Measurements from ENCODE around the gene FBXL16.

Gene FBXL16

DNA sequence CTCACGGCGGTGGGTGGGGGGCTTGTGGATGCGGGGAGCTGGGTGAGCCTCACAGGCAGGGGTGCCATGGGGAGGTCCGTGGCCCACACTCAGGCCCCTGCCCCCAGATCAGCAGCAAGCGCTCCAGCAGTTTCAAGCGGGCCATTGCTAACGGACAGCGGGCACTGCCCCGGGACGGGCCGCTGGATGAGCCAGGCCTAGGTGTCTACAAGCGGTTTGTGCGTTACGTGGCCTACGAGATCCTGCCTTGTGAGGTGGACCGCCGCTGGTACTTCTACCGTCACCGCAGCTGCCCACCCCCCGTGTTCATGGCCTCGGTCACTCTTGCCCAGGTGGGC, 29.1 kb downstream of the FBXL16 start:
- DNase-seq, result no peak

DNA sequence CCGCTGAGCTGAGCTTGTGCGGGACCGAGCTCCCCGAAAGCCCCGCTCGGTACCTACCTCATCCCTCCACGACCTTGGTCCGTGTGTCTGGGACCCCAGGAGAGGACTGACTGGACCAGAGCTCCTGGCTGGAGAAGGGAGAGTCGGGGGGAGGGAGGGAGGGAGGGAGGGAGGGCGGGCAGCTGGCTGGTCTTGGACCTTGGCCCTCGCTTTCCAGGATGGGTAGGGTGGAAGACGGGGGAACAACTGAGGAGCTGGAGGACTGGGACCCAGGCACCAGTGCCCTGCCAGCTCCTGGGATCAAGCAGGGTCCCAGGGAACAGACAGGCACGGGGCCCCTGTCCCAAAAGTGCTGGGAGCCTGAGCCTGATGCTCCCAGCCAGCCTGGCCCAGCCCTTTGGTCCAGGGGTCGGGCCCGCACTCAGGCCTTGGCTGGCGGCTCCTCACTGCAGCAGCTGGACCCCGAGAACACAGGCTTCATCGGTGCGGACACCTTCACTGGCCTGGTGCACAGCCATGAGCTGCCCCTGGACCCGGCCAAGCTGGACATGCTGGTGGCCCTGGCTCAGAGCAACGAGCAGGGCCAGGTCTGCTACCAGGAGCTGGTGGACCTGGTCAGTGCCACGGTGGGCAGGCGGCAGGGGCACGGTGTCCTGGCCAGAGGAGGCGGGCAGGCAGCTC, 29.6 kb downstream of the FBXL16 start:
- DNase-seq, result no peak

DNA sequence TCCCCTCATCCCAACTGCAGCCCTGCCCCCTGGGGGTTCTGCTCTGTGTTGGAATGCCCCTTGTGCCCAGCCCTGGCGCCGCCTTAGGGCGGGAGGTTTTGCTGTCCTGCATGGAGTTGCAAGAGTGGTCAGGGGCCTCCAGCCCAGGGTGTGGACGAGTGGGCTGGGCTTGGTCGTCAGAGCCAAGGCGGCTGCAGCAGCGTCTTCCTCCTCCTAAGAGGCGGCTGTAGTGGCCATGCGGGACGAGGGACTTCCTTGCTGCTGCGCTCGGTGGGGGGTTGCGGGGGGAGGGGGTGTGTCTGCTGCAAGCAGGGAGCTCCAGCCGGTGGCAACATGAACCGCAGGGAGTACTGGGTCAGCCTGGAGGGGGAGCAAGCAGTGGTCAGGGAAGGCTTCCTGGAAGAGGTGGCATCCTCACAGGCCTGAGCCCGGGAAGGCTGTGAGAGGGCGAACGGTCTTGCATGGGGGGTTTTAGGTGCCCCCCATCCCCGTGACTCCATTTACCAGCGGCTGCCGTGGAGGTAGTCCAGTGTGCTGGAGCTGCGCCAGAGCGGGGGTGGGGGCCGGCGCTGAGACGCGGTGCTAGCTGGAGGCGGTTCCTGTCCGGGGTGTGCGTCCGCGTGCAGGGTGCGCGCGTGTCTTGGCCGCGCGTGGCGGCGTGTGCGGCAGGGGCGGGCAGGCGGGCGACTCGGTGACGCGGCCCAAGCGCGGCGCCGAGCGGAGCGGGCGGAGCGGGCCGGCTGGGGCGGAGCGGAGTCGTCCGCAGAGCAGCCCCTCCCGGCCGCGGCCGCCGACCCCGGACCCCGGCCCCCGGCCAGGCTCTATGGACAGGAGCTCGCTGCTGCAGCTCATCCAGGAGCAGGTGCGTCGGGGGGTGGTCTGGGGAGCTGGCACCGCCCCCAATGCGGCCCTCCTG, 30.4 kb downstream of the FBXL16 start, which contains the start of gene RHBDL1:
Gene RHBDL1, plus strand, starts transcription at position 704 of the 916 bp plus-strand sequence. Its CDS starts 120 bp downstream, at position 824.
- DNase-seq, result no peak

DNA sequence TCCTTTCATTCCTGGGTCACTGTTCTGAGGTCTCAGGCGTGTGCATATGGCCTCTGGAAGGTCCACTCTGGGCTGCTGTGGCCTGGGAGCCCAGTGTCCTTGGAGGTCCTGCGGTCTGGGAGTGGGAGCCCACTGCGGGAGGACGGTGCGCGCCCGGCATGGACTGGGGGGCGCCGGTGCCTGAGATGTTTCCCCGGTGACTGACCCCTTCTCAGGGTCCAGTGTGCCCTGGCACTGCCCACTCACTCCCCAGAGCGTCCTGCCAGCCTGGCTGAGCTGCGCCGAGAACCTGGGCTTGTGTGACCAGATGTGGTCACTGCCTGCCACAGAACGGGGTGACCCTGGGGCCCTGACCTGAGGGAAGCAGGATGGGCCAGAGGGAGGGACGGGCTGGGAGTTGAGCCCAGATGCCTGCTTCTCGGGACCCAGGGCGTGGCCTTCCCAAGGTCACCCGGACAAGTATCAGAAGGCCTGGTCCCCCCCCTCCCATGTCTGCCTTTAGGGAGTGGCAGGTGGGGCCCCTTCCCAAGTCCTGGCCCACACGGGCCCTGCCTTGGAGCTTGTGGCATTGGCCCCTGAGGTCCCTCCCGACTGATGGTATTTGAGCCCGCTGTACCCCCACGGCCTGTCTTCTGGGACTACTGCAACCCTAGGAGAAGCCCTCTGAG, 31.3 kb downstream of the FBXL16 start:
- no peak for DNase-seq

DNA sequence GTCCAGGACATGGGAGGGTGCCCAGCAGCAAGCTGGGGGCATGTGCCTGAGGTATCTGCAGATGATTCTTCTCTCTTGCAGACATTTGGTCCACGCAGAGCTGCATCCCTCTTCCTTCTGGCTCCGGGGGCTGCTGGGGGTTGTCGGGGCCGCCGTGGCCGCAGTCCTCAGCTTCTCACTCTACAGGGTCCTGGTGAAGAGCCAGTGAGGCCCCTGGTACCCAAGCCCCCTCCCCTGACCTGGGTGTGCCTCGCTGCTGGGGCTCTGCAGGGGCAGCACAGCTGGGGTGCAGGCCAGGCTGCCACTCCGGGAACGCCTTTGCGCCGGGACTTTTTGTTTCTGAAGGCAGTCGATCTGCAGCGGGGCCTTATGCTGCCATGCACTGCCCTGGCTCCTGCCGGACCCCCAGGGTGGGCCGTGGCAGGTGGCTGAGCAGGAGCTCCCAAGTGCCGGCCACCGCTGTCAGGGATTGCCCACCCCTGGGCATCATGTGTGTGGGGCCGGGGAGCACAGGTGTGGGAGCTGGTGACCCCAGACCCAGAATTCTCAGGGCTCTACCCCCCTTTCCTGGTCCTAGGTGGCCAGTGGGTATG, 32.1 kb downstream of the FBXL16 start:
- no peak for DNase-seq

DNA sequence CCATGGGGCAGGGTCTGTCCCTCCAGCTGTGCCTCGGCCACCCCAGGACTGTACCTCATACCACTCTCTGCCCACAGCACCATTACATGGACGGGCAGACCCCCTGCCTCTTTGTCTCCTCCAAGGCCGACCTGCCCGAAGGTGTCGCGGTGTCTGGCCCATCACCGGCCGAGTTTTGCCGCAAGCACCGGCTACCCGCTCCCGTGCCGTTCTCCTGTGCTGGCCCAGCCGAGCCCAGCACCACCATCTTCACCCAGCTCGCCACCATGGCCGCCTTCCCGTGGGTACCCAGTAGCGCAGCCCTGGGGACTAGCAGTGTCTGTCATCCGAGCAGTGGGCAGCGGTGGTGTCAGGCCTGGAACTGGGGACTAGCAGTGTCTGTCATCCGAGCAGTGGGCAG, 32.8 kb downstream of the FBXL16 start:
- no peak for DNase-seq

DNA sequence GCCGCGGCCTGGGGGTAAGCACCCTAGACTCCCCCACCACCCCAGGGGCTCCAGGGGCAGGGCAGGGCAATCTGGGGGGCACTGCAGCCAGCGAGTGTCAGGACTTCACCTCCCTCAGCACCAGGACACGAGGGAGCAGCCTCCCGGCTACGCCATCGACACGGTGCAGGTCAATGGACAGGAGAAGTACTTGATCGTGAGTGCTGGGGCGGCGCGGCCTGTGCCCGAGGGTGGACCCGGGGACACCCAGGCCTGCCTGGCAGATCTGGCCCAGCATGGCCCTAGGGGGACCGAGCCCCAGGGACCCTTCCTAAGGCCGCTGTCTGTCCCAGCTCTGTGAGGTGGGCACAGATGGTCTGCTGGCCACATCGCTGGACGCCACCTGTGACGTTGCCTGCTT, 33.2 kb downstream of the FBXL16 start:
- no peak for DNase-seq

DNA sequence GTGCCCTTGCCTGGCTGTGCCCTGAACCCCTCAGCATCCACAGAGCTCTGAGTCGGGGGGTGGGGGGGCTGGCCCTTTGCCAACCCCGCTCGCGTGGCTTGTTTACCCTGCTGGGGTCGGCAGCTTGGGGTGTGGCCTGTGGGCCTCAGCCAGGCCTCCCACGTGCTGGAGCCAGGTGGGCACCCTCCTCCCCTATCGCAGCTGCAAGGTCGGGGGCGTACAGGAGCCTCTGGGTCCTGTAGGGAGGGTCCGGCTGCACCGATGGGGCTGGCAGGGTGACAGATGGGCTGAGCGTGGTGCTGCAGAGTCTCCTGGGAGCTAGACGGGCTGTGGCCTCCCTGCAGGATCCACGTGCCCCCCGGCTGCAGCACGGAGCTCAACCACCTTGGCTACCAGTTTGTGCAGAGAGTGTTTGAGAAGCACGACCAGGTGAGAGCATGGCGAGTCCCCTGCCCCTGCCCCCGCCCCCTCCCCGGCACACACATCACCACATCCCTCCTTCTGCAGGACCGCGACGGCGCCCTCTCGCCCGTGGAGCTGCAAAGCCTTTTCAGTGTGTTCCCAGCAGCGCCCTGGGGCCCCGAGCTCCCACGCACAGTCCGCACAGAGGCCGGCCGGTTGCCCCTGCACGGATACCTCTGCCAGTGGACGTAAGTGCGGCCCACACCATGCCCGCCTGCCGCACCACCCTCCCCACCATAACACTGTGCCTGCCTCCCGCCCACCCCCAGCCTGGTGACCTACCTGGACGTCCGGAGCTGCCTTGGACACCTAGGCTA, 34.1 kb downstream of the FBXL16 start:
- DNase-seq, result no peak

DNA sequence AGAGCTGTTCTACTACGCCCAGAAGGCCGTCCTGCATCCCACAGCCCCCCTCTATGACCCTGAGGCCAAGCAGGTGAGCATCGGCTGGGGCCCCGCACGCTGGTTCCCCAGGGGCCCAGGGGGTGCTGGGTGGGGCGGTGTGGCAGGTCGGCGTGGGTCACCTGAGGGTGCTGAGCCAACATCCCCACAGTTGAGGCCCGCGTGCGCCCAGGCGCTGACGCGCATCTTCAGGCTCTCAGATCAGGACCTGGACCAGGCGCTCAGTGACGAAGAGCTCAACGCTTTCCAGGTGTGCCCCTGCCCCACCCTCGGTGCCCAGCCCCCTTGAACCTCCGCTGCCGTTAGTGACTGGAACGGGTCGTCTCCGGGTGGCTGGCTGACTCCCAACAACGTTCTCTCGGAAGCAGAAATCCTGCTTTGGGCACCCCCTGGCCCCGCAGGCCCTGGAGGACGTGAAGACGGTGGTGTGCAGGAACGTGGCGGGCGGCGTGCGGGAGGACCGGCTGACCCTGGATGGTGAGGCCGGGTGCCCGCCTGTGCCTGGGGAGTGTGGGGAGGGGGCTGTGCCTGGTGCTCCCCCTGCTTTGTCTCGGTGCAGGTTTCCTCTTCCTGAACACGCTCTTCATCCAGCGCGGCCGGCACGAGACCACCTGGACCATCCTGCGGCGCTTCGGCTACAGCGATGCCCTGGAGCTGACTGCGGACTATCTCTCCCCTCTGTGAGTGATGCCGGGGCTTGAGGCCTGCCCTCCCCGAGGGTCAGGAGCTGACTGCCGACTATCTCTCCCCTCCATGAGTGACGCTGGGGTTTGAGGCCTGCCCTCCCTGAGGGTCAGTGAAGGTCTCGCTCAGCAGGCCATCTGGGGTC, 34.9 kb downstream of the FBXL16 start:
- DNase-seq, result no peak

DNA sequence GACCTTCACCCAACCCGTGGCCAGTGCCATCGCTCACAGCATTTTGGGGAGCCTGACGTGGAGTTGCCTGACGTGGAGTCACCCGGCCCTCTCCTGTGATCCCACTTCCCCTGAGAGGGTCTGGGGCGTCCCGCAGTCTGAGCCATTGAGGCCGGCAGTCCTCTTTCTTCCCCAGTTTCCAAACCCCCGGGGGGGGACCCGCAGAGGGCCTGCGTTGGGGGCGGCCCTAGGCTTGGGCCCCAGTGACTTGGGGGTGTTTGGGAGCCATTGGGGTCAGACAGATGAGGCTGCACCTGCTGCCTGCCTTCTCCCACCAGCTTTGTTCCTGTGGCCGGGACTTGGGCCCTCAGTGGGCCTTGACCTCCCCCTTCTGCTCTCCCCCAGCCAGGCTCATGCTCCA, 35.9 kb downstream of the FBXL16 start:
- no peak for DNase-seq

DNA sequence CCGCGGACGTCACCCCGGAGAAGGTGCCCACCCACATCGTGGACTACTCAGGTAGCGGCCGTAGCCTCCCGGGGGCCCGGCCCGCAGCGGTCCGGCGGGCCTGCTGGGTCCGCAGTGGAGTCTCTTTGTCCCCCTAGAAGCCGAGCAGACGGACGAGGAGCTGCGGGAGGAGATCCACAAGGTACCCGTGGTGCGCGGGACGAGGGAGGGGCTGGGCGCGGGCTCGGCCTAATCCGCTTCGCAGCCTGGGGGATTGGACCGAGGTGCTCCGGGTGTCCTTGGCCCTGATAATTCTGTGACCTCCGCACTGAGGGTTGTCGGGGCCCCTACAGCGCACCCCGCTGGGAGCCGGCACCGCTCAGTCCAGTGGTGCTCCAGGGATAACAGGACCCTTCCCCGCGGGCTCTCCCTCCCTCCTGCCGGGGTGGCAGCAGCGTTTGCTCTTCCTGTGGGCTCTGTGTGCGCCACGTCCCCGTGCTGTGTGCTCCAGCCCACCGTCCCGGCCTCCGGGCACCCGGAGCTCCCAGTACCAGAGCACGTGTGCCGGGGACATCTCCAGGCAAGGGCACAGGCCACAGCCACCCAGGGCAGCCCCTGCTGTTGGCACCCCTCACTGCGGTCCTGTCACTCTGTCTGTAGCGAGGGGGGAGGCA, 37.0 kb downstream of the FBXL16 start:
- no peak for DNase-seq

DNA sequence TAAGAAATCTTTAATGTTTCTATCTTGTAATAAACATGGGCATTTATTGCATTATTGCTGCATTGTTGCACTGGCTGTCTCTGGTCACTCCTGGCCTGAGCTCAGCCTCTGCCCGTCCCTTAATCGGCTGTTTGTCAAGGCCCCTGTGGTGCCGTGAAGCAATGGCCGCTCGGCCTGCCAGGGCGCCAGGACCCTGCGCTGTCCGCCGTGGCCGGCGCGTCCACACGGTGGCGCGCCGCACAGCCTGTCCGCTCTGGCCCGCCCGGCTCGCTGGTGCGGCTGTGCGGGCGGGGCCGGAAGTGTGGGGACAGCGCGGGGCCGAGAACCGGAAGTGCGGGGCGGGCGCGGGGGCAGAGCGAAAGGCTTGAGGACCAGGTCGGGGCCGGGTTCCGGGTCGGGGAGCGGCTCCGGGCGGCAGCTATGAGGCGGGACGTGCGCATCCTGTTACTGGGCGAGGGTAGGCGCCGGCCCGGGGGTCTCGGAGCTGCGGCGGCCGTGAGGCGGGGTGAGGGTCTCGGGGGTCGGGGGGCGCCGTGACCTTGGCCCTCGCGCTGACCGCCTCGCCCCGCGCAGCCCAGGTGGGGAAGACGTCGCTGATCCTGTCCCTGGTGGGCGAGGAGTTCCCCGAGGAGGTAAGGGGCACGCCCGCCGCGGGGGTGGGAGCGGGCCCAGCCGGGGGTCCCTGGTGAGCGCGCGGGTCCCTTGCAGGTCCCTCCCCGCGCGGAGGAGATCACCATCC, 37.7 kb downstream of the FBXL16 start, which contains the start of gene RHOT2:
Gene RHOT2, plus strand, starts transcription at position 353 of the 739 bp plus-strand sequence. Its CDS starts 68 bp downstream, at position 421.
- peak; percentile 92 for DNase-seq

DNA sequence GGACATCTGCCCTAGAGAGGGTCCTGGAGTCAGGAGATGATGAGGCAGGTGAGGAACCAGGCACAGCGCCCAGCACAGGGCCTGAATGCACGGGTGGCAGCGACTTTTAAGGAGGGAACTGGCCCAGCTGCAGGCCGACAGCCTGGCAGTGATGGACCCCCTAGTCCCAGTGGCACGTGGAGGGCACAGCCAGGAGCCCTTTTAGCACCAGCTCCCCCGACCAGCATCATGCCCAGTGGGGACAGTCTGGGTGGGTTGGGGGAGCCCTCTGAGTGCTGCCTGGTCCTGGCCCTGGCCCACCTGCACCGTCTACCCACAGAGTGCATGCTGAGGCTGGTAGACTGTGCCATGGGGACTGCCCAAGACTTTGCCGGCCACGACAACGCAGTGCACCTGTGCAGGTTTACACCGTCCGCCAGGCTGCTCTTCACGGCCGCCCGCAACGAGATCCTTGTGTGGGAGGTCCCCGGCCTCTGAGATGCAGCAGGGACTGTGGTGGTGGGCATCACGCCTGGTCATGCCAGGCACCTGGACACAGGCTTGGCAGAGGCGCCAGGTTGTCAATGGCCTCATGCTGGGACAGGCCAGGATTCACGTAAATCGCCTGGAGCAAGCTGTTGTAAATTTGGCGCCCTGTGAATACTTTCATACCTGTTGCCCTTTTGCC, 38.4 kb downstream of the FBXL16 start:
- DNase-seq, result no peak

DNA sequence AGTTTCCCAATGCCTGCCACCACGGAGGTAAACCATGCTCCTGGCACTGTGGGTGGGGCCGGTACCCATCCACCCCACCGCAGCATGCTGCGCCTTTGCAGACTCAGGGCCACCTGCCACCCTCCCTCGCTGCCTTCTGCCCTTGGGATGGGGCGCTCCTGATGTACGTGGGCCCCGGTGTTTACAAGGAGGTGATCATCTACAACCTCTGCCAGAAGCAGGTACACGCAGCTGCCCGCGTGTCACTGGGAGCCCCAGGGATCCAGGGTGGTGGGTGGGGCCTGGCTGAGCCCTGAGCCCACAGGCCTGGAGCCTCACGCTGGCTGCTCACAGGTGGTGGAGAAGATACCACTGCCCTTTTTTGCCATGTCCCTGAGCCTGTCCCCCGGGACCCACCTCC, 39.0 kb downstream of the FBXL16 start:
- DNase-seq, result no peak

DNA sequence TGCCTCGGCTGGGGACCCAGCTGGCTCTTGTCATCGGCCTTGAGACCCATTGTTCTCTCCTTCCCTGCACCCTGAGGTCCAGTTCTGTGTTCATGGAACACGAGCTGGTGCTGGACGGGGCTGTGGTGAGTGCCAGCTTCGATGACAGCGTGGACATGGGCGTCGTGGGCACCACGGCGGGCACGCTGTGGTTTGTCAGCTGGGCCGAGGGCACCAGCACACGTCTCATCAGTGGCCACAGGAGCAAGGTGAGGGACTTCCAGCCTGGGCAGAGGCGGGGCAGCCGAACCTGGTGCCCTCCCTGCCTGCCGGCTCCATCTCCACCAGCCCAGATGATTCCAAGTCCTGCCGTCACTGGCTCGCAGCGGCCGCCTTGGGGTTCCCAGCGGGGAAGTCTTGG, 43.0 kb downstream of the FBXL16 start:
- no peak for DNase-seq

DNA sequence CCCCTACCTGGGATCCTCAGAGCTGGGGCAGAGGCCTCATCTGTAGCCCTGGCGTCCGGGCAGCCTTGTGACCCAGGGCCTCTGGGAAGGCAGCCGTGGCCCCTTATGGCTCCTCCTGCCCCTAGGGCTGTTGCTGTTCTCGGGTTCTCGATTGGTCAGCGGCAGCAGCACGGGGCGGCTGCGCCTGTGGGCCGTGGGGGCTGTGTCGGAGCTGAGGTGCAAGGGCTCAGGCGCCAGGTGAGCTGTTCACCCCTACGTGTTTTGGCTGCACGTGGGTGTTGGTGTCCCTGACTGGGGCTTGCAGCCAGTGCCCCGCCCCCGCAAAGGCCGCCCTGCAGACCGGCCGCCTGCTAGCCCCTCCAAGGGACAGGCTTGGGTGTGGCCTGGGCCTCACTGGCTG, 43.5 kb downstream of the FBXL16 start:
- no peak for DNase-seq

DNA sequence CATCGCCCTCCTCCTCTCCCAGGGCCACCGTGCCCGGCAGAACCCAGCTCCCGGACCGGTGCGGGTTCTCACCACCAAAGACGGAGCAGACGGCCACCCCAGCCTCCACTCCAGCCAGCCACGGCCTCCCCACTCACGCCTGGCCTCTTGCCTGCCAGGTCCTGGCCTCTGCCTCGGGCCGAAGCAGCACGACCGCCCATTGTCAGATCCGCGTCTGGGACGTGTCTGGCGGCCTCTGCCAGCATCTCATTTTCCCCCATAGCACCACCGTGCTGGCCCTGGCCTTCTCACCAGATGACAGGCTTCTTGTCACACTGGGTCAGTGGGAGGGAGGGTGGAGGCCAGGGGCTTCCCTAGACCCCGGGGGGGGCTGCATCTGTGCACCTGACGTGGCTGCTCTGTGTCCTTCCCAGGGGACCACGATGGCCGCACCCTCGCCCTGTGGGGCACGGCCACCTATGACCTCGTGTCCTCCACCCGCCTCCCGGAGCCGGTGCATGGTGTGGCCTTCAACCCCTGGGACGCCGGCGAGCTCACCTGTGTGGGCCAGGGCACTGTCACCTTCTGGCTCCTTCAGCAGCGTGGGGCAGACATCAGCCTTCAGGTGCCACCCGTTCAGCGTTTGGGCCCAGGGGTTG, 44.3 kb downstream of the FBXL16 start:
- DNase-seq, result no peak

DNA sequence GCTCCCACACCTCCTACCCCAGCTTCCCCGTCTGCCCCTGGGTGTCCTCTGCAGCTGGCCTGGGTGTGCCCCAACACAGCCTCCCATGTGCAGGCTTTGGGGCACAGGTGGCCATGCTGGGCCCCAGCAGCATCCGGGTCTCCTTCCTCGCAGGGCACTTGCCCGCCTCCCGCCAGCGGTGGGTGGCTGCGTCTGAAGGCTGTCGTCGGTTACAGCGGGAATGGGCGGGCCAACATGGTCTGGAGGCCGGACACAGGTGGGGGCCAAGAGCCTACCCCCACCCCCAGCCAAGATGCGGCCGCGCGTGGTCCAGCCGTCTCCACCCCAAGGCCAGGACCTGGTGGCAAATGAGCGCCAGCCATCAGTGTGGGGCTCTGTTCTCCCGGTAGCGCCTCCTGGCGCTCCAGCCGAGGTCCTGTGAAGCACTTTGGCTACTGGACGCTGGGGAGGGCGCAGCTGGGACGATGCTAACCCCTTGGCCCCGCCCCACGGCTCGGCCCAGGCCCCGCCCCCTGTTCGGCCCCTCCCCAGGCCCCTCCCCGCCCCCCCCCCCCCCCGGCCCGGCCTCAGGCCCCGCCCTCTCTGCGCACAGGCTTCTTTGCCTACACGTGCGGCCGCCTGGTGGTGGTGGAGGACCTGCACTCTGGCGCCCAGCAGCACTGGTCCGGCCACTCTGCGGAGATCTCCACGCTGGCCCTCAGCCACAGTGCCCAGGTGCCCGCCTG, 45.0 kb downstream of the FBXL16 start:
- DNase-seq, result peak; percentile 65
